Measurements from ENCODE around the gene ANKMY2. TPM values are rescaled to one million over a fixed set of nuclear protein-coding genes. Genes with fewer than 3 reads are reported as not detected.

The ANKMY2 gene
- total RNA-seq, 1 donor from 2014 or later = 28.9 TPM

DNA sequence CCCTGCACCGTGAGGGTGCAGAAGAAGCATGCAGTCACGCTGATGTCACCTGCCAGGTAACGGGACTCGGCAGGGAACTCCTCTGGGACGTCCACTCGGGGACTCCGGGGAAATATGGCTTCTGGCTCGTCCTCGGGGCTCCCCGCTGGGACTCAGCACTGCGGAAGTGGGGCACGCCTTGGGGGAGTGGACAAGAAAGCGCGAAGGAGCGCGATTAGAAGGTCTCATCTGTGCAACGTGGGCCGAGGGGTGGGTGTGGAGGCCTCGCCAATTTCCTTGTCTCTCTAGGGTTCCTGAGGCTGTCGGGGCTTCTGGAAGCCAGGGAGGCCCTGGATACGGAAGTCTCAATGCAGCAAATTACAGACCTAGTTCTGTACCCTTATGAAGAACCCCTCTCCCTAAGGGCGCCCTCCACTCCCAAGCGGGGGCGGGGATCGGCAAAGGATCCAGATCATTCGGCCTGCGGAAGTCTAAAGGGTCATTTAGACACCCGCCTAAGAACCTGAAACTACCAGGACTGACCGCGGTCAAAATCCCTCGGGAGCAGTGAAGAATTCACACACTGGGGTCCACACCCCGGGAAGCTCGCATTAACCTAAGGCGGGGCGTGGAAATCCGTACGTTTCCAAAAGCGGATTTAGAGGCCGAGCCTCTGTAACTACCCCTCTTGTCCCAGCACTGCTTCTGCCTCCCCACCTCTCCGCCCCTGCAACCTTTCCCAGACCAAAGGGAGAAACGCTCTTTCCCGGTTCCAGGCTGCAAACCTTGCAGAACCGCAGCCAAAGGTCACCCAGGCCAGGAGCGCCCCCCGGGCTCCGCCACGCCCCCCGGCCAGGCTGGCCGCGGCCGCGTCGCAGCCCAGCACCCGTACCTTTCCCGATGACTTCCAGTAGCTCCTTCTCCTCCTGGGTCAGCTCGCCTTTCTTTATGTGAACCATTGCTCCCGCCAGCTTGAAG lies 640 bp downstream of the ANKMY2 start:
- peak overlapping the region; percentile 90 for H3K4me3 ChIP-seq
- no peaks in the 10 kb centered on the region for H3K36me3 ChIP-seq
- peak; percentile 48 for DNase-seq
- H3K27ac ChIP-seq (replicated peaks) = peak overlapping the region; percentile 93
- H3K9me3 ChIP-seq (replicated peaks) = no peaks in the 10 kb centered on the region
- H3K4me1 ChIP-seq = peaks cover 96% of the 10 kb centered on the region
- intact Hi-C loops (cut with micrococcal nuclease) = no loop called here
- H3K27me3 ChIP-seq (ENCODE audit: low read depth) = no peaks in the 10 kb centered on the region
- no peak for TF ChIP-seq CTCF (IDR thresholded peaks at IDR 0.05; ENCODE audit: borderline replicate concordance)

DNA sequence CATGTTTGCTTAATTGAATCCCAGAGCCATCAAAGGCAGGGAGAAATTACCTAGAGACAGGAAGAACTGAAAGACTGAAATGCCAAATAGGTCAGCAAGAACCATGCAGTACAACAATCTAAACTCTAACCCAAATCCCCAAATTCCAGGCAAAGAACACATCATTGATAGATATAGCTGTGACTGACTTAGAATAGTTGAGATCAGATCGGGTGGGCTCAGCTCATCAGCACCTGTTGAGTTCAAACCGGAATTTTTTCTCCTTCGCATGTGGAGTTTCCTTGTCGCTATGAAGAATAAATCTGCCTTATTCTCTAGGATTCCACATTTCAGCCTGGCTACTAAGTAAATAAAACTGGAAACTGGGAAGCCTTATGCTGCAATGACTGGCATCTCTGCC lies 1.4 kb downstream of the ANKMY2 start:
- Histone ChIP-seq H3K27ac (replicated peaks) (peak overlapping the region; percentile 93), H3K4me1 (peaks cover 96% of the 10 kb centered on the region), H3K27me3 (ENCODE audit: low read depth) (no peaks in the 10 kb centered on the region), H3K36me3 (no peaks in the 10 kb centered on the region), H3K9me3 (replicated peaks) (no peaks in the 10 kb centered on the region), H3K4me3 (peak overlapping the region; percentile 90)
- no peak for TF ChIP-seq CTCF (IDR thresholded peaks at IDR 0.05; ENCODE audit: borderline replicate concordance)
- intact Hi-C loops (cut with micrococcal nuclease) = no loop called here
- DNase-seq = no peak

DNA sequence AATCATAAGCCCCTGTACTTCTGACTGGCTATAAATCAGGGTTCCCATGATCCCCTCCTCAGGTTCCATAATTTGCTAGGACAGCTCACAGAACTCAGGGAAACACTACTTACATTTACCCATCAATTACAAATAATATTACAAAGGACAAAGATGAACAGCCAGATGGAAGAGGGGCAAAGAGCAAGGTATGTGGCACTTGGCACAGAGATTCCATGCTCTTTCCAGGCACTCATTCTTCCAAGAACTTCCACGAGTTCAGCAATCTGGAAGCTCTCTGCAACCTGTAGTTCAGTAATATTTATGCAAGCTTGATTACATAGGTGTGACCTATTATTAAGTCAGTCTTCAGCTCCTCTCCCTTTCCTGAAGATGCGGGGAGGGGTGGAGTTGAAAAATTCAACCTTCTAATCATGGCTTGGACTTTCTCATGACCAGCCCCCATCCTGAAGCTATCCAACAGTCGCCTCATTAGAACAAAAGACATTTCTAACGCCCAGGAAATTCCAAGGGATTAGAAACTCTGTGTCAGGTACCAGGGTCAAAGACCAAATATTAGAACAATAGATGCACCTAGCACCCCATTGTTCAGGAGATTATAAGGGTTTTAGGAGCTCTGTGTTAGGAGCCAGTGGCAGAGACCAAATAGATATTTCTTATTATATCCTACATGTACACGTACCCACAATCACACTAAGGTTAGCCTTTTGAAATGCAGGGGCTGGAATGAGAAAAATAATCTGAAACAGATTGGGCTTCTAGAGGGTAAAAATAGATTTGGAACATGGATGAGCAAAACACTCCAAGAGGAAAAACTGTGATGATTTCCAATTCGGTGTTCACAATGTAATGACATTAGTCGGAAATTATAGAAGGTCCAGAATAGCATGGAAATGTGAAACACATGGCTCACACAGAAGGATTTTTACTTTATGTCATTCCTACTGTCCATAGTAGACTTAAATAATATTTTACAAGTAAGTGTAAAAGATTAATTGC lies 7.0 kb downstream of the ANKMY2 start:
- Histone ChIP-seq H3K9me3 (replicated peaks) (no peaks in the 10 kb centered on the region), H3K4me1 (peaks cover 100% of the 10 kb centered on the region), H3K36me3 (peaks cover 11% of the 10 kb centered on the region), H3K4me3 (peak overlapping the region; percentile 3), H3K27me3 (ENCODE audit: low read depth) (no peaks in the 10 kb centered on the region), H3K27ac (replicated peaks) (peak overlapping the region; percentile 65)
- TF ChIP-seq CTCF (IDR thresholded peaks at IDR 0.05; ENCODE audit: borderline replicate concordance) = no peak
- DNase-seq = no peak
- intact Hi-C loops (cut with micrococcal nuclease) = no loop called here

DNA sequence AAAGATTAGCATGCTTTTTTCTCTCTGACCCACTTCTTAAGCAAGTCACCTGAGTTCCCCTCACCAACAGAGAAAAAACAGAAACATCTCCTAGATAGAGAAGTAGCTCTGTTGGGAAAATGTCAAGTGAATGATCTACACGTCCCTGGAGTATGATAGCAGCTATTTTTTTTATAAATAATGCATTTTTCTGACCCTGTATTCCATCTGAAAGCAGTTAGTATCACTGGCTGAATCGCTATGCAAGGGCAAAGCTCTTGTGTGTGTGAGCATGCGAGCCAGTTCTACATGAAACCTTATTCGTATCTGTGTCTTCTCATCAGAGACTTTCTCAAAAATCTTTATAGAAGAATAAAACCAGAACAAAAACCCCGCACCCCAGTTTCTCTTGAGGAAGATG lies 8.2 kb downstream of the ANKMY2 start:
- intact Hi-C loops (cut with micrococcal nuclease) = no loop called here
- peaks cover 14% of the 10 kb centered on the region for H3K36me3 ChIP-seq
- no peak for DNase-seq
- no peak for TF ChIP-seq CTCF (IDR thresholded peaks at IDR 0.05; ENCODE audit: borderline replicate concordance)
- H3K9me3 ChIP-seq (replicated peaks) = no peaks in the 10 kb centered on the region
- no peaks in the 10 kb centered on the region for H3K27me3 ChIP-seq (ENCODE audit: low read depth)
- H3K4me1 ChIP-seq = peaks cover 88% of the 10 kb centered on the region
- peak overlapping the region; percentile 65 for H3K27ac ChIP-seq (replicated peaks)
- no peak overlapping the region for H3K4me3 ChIP-seq

DNA sequence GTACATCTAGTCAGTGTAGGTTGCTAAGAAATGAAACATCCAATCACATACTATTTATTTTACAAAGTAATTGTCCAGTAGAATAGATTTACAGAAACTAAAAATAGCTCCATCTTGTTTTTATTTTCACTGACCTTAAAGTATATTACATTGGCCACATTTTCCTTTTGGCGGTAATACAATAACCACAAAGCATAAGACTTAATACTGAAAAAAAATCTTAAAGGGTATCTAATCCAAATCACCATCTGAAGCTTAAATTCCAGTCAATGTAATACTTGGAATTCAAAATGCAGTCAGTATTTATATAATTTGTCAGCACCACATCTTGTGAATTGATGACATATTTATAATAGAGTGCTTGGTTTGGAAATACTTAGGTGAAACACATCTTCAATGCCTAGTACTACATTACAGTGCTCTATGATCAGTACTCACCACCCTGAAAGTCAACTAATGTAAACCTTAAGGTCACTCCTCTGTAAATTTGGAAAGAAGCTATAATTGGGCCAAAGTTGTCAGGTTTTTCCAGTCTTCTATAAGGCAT lies 8.9 kb downstream of the ANKMY2 start:
- Histone ChIP-seq H3K9me3 (replicated peaks) (no peaks in the 10 kb centered on the region), H3K27ac (replicated peaks) (peak overlapping the region; percentile 65), H3K27me3 (ENCODE audit: low read depth) (no peaks in the 10 kb centered on the region), H3K4me1 (peaks cover 80% of the 10 kb centered on the region), H3K36me3 (peaks cover 14% of the 10 kb centered on the region), H3K4me3 (no peak overlapping the region)
- TF ChIP-seq CTCF (IDR thresholded peaks at IDR 0.05; ENCODE audit: borderline replicate concordance) = no peak
- DNase-seq = no peak
- intact Hi-C loops (cut with micrococcal nuclease) = no loop called here

Measured in left ventricle myocardium inferior (tissue), 1 donor.